GM10847 (cell line): ENCODE measurements around the gene FETUB.

Experiments used
- POLR2A ChIP-seq: IDR thresholded peaks from 2 replicates; pipeline ENCODE4 v1.6.1; 2011; ENCODE audit not compliant: insufficient read length; ENCODE audit errors: extremely low read depth

Gene FETUB

DNA sequence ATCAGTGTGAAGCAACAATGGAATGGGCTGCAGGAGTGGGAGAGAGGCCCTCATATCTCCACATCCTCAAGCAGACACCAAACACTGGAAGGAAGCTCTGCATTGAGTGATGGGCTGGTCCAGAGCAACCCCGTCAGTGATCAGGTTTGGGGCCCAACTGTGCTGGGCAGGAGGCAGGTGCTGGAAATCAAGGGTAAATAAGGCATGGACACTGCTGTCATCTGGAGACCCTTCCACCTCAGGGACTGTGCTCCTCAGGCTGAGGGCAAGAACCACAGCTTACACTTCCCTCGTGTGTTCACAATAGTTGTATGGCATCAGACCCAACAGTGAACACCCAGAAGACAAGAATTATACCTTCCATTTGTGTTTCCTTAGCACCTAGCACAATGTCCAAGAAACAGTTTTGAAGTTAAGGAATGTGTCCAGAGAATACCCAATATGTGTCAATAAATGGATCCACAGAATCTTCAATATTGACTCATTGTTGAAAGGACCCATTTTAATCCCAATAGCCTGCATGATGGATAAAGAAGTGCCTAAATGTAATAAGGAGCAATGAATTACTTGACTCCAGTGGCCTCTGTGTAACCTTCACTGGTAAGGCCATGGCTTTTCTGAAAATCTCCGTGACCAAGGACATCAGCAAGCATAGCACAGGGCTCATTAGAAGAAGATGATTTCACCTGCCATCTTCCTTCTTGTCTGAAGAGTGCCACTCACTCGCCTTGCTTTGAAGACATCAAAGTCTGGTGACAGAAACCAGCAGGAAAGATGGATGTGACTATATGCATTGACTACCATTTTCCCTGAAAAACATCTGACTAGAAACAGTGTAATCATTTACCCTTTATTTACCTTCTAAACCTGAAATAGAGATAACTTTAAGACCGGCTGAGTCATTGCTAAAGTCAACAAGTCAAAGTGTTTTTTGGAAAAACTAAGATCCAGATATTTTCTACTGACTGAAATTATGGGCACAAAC lies 34.3 kb upstream of the FETUB start:
- no peak for TF ChIP-seq POLR2A

DNA sequence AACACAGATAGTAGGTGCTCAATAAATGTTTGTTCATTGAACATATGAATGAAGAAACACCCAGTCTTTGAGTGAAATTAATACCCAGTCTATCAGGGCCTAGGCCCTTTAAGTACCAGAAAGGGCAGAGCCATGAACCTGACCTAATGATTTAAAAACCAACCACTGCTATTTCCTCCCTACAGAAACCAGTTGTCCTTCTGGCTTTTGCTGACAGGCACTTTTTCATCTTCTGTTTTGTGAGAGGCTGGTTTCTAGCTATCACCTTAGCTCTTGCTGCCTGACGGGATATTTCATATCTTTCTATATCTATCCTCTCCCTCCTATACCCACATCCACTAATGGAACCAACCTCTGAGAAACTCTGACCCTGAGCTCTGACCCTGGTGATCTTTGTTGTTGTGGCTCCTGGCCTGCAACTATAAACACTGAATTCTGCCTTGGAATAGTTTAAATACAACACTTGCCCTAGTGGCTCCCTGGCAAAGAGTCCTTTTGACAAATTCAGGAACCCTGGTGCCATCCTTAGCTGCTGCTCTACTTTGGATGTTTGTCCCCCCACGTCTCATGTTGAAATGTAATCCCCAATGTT lies 31.5 kb upstream of the FETUB start:
- TF ChIP-seq POLR2A = no peak

DNA sequence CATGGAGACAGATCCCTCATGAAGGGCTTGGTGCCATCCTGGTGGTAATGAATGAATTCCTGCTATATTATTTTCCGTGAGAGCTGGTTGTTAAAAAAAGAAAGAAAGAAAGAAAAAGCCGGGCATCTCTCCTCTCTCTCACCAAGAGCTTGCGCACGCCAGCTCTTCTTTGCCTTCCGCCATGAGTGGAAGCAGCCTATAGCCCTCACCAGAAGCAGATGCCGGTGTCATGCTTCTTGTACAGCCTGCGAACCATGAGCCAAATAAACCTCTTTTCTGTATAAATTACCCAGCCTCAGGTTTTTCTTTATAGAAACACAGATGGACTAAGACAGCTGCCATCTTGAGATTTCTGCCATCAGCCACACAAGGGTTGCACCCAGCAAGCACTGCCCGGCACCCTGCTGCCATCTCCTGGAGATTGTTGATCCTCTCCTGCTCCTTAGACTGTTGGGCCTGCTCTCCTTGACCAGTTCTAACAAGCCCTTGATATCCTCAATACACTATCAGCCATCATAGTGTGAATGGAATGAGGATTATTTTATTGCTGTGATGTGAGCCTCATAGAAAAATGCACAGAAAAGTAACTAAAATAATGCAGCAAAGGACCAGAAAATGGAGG lies 30.8 kb upstream of the FETUB start:
- TF ChIP-seq POLR2A = no peak

DNA sequence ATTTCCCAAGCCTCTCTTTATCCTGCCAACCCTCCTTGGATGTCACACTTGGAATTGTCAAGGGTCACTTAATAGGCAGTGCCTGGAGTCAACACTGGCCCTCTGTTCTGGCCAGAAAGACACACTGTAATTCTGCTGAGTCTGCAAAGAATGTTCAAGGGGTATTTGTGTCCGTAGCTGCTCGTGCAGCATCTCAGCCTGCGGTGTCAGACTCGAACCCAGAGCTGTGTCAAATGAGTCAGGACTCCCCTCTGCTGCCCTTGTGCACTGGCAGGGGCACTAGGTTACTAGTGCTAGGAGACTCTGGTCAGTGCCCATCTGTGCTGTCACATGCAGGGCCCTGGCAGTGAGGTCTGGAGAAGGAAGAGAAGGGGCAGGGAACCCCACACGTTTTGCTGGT lies 28.1 kb upstream of the FETUB start:
- TF ChIP-seq POLR2A = no peak

DNA sequence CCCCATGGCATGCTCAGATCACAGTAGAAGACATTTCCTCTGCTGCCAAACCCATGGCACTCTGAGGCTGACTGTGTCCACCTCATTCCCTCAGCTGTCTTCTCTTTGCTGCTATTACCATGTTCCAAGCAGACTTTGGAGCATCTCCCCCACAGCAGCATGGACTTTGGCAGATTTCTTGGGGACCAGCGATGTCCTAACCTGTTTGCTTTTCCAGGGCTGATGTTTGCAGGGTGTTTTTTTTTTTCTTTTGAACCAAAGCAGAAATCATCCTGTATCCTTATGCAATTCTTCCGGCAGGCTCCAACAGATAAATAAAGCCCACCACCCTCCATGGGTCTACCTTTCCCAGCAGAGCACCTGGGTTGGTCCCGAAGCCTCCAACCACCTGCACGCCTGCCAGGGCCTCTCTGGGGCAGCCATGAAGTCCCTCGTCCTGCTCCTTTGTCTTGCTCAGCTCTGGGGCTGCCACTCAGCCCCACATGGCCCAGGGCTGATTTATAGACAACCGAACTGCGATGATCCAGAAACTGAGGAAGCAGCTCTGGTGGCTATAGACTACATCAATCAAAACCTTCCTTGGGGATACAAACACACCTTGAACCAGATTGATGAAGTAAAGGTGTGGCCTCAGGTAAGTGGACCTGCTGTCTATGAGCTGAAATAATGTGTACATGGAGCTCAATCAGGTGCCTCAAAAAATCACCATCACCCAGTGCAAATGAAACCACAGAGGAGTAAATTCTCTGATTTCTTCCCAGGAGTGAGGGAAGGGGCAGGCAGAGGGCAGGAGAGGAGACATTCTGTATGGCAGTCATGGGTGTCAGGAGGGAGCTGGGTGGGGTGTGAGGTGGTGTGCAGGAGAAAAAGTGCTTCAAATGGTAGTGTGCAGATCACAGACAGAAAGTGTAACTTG lies 27.2 kb upstream of the FETUB start, which contains the start of gene AHSG:
AHSG (plus strand) TSS at position 340 of the 916 bp plus-strand sequence; CDS start at position 422, 82 bp downstream.
- no peak for TF ChIP-seq POLR2A

DNA sequence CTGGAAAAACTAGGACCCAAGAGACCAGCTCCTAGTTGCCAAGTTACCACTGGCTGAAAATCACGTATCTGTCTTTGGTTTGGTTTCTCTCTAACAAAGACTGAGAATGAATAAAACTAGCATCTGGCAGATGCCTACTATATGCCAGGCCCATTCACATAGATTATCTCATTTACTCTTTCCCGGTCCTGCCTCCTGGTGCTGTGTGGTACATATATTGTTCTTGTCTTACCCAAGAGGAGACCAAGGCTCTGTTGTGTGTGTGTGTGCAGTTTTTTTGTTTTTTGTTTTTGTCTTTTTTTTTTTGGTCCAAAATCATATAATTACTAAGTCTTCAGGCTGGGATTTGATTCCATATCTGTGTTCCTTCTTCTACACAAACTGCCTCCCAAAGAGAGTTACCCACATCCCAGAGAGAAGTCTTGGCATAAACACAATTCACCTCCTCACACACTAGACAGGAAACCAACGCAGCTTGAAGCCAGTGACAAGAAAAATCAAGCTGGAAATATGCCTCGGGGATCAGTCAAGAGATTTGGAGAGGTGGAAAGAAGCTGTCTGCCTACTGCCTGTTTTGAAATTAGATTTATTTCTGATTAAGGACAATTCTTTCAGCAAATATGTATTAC lies 26.4 kb upstream of the FETUB start:
- no peak for TF ChIP-seq POLR2A

DNA sequence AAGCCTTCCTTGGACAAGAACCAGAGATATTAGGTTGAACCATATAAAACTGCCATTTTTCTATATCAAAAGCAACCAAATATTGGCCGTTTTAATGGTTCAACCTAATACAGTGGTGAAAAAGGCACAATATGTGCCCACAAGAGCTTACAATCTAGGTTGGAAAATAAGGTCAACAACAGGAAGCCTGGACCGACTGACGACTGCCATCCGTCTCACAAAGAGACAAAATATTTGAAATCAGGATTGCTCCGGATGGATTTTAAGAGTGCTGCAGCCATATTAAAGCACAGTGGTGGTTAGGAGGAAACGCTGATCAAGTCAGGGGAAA lies 26.0 kb upstream of the FETUB start:
- no peak for TF ChIP-seq POLR2A

DNA sequence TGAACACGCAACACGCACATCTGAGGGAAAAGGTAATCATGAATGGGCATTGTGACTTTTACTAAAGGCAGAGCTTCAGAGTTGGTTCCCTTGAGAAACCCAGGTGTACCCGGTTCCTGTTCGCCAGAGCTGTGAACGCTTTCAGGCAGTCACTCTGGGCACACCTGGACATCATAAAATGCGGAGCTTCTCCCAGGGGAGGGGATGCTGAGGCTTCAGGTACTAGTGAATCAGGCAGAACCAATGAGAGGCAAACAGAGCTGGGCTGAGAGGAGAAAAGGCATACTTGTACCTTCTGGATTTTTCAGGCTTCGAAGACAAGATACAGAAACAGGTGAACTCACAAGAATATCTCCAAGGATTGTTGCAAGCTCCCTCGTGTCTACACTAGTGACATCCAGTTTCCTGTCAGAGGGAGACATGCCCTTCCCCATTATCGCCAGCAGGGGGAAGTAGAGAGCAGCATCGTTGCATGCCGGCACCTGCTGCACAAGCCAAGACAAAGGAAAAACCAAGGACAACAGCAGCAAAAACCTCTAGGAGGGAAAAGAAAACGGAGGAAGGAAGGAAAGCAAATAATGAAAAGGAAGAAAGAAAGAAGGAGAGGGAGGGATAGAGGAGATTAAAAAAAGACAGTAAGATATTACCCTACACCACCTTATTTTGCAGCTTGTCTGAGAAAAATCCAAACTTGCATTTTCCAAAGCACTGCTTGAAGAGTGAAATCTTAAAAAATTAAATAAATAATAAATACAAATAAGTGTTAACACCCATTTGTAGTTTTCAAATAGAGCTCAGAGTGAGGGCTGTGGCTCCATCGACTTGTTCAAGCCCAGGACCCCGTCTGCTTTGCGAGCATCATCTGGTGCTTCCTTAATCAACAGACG lies 25.4 kb upstream of the FETUB start:
- TF ChIP-seq POLR2A = no peak

DNA sequence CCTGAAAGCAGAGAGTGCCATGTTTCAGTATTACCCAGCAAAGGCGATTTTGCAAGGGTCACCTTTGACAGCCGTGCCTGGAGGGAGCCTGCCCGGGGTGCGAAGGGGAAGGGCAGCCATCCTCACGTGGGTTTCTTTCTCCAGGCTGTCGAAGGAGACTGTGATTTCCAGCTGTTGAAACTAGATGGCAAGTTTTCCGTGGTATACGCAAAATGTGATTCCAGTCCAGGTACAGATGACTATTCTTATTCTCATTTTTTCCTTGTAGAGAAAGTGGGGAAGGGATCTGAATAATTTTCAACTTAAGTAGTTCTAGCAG lies 23.9 kb upstream of the FETUB start:
- TF ChIP-seq POLR2A = no peak

DNA sequence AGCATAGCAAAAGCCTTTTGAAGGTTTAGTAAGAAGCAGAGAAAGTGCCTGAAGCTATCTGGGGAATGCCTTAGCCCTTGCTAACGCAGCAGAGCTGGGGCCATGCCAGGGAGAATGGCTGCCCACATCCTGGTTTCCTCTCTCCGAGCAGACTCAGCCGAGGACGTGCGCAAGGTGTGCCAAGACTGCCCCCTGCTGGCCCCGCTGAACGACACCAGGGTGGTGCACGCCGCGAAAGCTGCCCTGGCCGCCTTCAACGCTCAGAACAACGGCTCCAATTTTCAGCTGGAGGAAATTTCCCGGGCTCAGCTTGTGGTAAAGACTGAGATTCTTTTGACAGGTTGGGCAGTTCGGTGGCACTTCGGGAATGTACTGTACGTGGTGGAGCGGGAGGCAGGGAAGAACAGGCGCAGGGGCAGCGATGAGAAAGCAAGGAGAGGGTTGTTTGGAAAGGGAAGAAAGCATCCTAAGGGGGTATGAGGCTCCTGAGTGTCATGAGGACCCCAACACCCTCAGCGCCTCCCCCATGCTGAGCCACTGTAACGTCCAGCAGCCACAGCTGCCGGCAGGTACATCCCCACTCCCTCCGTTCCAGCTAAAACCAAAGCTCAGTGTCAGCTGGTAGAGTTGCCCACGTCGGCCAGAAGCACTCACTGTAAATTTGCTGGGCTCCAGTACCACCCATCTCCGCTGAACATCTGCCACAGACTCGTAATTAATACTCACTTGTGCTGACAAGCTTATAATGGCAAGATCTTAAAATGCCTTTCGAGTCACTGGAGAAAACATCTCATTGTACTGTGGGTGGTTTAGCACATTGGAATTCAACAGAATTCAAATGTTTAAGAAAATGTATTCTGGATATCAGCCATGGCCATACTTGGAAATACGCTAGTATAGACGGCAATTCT lies 22.9 kb upstream of the FETUB start:
- no peak for TF ChIP-seq POLR2A

DNA sequence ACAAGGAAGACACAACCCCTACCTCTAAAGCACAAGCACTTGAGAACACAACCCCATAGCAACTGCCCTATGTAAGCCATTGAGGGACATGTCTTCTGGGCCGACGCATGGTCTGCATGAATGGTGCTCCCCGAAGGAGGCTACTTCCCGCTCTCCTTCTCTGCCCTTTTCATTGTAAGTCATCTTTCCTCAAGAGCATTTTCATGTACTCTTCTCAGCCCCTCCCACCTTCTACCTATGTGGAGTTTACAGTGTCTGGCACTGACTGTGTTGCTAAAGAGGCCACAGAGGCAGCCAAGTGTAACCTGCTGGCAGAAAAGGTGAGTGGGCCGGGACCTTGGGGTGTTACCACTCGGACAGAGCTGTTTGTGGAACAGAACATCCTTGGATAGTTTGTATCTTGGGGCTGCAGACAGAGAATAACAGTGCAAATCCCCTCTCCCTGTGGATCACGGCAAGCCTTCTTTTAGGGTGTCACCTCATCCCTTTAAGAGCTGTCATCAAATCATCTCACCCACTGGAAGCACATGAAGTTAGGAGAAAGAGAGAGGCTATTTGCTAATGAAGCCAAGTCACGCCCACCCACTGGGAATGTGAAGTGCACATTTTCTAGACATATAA lies 21.8 kb upstream of the FETUB start:
- no peak for TF ChIP-seq POLR2A

DNA sequence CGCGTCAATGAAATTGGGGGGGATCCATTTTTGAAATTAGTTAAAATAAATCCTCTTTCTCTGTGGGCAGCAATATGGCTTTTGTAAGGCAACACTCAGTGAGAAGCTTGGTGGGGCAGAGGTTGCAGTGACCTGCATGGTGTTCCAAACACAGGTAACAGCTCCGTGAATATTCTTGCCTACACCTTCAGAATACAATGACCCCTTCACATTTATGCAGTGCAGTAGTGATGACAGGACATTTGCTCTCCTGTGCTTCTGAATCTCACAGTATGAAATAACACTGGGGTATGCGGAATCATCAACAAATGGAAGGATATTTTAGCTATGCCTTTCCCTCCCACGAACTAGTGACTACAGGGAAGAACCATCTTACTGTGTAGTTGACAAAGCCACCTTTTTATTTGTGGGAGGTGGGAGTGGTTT lies 20.4 kb upstream of the FETUB start:
- no peak for TF ChIP-seq POLR2A
